Pons (tissue), 1 donor: ENCODE results near the gene CAMSAP1.

ENCODE experiments used
- DNase-seq: peaks from one replicate; pipeline ENCODE4 v3.0.0-alpha.2; 2016; ENCODE audit warnings: low spot score

Gene CAMSAP1

DNA sequence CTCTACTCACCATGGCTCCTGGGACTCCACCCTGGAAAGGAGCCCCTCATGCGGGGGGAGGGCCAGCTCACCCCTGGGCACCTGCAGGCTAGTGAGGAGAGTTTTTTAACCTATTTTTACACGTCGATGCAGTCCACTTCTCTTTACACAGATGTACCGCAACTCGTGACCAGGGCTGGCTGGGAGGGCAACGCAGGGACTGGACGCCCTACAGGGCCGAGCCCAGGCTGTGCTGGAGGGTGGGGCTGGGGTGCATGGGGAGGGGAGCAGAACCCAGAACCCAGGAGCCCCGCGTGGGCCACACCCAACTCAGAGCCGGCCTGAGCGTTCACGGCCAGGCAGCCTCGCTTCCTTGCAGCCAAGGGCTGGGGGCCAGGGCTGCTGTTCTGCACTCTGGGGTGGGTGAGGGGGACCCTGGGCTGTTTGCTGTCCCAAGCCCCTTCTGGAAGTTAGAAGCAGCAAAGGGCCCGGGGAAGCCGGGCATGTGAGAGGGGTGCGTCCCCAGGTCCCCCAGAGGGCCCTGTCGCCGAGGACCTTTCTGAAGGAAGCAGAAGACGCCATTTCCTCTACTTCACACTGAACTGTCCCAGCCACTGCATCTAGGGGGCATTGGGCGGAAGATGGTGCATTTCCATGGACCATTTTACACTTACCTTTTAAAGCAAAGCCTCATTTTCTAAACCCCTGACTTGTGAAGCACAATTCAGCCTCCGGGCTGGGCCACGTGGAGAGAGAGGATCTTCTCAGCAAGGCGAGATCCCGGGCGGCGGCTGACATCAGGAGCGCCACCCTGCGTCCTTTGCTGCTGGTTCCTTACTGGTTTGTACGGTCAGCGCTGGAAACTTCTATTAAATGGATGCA lies 114.8 kb downstream of the CAMSAP1 start:
- DNase-seq = no peak

DNA sequence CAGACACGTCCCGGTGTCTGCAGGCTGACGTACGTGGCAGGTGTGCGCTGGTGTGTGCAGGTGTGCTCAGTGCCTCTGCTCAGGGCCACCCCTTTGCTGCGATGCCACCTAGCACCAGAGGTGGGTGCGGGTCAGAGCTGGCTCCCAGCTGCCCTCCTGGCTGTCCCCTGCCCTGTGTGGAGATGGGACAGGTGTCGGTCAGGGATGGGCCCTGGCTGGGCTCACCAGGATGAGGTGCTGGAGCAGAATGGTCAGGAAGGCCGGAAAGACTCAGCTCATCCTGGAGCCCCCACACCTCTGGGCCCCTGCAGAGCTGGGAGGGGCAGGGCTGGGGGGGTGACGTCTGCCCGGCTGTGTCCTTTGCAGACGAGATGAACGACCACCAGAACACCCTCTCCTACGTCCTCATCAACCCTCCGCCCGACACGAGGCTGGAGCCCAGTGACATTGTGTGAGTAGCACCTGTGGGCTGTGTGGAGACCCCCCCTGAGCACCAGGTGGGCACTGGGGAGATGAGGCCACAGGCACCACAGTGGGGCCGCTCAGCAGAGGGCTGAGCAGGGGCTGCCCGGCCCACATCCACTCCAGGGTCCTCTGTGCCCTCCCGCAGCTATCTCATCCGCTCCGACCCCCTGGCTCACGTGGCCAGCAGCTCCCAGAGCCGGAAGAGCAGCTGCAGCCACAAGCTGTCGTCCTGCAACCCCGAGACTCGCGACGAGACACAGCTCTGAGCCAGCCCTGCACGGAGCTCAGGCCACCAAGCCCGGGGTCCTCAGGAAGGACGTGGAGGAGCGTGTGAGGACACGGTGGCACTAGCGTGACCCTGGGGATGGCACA lies 115.7 kb downstream of the CAMSAP1 start:
- no peak for DNase-seq

DNA sequence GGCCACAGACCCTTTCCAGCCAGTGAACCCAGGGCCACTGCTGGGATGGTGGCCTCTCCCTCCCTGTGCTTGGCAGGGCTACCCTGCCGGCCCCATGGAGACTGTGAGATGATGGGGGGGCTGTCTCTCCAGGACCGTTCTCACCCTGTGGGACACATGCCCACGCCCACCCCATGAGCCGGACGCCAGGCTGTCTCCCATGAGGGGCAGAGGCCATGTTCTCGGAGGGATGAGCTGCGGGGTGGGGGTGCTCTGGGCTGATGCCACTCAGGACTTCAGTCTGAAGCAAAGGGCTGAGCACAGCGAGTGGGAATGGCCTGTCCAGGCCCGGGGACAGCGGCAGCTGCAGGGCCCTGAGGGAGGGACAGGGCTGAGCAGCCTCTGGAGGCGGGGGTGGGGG lies 116.5 kb downstream of the CAMSAP1 start:
- DNase-seq = no peak

DNA sequence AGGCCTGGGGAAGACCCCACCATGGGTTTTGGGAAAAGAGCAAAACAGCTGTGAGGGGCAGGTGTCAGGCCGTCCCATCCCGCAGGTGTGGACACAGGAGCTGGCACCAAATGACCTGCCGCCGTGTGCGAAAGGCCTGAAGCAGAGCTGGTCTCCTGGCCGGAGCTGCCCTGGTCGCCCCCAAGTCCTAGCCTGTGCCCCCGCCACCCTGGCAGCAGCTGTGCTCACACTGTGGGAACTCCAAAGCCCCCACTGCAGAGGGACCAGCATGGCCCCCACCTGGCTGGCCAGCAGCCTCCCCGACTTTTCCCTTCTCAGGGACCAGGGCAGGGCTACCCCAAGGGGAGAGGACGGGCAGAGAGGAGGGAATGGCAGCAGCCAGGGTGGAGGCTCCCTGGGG lies 117.0 kb downstream of the CAMSAP1 start:
- DNase-seq = no peak

DNA sequence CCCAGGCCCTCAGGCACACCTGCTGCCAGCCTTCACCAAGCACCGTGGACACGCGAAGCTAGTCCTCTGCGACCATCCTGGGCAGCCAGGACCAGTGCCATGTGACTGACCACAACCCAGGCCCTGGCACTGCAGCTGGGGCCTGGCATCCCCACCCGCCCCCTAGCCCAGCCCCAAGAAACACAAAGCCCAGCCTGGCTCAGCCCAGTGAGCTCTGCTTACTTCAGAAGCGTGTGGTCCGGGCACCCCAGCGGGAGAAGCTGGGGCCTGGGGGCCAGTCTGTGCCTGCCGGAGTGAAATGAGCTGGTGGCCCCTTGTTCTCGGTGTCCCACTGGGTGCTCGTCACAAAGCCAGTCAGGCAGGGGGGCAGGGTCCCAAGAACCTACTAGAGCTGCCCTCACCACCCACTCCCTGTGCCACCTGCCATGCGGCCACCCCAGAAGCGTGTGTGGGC lies 117.5 kb downstream of the CAMSAP1 start:
- DNase-seq = no peak

DNA sequence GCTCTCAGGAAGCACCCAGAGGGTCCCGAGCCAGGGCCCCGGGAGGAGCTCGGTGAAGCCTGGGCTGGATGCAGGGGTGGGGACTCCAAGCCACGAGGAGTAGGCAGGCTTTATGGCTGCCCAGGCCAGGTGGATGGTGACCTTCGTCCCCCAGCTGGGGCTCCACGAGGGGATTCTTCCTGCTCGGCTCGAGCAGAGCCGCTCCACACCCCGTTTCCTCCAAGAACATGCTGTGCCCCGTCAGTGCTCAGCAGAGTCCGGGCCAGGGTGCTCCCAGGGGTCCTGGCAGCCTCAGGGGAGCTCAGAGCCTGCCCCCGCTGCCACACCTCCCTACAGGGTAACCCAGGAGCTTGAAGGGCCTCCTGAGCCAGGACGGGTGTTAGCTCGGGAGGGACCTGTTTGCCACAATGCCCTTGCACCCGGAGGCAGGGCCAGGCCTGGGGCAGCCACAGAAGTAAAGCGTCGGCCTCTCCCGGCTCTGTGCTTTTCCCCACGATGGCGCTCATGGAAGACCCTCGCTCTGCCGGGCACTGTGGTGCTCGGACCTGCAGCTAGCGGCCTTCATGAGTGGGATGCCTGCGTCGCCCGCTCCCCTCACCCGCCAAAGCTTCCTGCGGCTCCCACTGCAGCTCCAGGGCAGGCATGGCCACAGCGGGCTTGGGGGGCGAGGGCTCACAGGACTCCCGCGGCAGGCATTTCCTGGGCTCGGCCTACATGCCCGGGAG lies 118.6 kb downstream of the CAMSAP1 start:
- no peak for DNase-seq

DNA sequence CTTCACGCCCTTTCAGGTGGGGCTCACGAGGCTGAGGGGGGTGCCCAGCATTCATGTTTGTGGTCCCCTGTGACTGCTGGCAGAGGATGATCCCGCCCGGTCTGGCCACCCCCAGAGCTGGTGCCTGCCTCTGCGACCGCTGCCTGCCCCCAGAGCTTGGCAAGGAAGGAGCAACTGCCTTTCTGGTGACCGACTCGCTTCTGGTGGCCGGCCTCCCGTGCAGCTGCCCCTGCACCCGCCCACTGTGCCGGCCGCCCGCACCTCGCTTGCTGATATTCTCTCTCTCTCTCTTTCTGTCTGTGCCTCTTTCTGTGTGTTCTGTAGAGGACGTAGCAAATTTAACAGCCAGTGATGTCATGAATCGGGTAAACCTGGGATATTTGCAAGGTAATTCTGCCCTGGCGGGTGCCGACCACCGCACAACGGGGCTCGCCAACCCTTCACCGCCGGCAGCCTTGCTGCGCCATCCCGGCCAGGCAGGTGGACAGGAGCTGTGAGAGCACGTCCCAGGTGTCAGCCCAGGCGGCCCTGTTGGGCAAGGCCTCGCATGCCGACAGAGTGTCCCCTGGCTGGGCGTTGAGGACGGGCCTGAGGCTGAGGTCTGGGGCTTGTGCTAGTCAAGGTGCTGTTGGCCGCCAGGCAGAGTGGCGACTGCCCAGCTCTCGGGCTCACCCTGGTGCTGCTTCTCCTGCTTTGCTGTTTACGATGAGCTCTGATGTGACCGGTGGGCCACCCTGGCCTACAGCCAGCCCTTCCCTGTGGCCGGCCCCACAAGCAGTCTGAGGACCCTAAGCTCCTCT lies 119.4 kb downstream of the CAMSAP1 start:
- DNase-seq = no peak

DNA sequence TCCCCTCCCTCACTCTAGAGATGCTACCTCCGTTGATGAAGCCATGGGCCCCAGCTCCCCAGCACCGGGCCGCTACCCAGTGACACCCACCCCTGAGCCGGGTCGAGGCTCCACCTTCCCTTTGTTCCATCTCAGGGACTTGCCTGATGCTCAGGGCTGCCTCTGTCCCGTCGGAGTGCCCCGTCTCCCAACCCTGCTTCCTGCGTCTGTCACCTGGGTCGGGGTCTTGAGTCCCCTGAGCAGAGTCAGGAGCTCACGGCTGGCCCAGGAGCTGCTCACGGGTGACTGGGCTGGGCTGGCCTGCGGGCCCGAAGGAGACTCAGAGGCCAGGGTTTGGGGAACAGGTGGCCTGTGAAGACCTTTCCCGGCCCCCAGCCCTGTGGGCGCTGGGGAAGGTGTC lies 120.0 kb downstream of the CAMSAP1 start:
- DNase-seq = no peak

DNA sequence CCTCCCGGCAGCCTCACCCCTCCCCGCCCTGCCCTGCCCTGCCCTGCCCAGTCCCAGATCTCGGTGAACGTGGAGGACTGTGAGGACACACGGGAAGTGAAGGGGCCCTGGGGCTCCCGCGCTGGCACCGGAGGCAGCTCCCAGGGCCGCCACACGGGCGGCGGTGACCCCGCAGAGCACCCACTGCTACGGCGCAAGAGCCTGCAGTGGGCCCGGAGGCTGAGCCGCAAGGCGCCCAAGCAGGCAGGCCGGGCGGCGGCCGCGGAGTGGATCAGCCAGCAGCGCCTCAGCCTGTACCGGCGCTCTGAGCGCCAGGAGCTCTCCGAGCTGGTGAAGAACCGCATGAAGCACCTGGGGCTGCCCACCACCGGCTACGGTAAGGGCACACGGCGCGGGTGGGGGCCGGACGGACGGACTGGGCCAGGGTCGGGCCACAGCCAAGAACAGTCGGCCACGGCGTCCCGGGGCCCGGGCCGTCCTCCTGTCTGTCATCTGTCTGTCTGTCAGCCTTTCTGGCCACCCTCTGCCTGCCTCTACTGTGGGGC lies 121.1 kb downstream of the CAMSAP1 start:
- DNase-seq = no peak

DNA sequence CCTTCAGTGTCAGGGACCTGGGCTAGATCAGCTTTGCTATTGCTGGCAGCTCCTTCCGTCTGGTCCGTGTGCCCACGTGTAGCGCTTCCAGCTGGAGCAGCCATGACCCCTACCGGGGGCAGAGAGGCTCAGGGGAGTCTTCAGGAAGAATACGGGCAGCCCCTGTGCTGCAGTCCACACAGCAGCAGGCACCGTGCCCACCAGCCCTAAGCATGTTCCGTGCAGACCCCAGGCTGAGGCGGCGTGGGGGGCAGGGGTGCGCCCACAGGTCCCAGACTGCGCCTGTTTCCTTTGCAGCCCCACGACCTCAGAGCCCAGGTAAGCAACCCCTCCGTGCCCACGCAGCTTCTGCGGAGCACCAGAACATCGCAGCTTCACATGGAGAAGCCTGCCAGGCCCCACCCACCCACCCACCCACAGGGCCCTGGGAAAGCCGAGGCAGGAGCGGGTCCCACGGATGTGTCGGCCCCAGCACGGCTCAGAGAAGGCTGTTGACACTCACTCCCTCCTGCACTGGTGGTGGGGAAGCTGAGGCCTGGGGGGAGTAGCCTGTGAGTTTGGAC lies 122.3 kb downstream of the CAMSAP1 start:
- no peak for DNase-seq

DNA sequence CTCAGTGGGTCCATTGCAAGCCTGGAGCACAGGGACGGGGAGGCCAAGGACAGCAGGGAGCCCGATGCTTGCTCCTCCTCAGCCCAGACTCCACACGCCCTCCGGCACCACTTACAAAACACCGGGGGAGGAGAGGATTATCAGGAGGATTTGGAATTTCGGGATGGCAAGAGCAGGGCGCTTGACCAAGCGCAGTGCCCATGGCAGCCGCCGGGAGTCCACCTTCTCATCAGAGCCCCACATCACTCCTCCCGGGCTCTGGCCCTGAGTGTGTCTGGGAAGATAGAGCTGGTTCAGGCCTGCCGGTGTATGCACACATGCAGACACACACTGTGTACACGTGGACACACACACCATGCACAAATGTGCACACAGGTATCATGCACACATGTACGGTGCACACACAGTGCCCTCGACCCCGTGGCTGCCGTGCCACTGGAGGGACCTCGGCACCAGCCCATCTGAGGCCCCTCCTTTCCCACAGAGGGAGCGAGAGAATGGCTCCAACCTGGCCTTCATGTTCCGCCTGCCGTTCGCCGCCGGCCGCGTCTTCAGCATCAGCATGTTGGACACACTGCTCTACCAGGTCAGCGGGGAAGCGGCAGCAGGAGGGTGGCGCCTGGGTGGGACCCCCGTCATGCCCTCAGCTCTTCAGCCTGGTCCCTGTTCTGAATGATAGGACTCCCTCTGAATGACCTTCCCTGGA lies 123.7 kb downstream of the CAMSAP1 start:
- no peak for DNase-seq

DNA sequence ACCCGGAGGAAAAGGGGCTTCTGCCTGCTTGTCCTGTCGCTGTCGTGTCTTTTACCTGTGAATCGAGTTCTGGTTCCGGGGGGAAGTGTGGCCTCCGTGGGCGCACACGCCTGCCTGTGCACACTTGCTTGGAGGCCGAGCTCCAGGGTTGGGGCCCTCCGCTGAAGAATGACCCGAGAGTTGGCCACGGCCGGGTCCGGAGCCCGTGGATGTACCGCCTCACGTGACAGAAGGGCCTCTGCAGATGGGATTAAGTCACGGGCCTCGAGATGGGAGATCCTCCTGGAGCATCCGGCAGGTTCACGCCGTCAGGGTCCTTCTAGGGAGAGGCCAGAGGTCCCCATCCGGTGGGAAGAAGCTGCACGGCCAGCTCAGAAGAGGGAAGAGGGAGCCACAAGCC lies 124.4 kb downstream of the CAMSAP1 start:
- no peak for DNase-seq

DNA sequence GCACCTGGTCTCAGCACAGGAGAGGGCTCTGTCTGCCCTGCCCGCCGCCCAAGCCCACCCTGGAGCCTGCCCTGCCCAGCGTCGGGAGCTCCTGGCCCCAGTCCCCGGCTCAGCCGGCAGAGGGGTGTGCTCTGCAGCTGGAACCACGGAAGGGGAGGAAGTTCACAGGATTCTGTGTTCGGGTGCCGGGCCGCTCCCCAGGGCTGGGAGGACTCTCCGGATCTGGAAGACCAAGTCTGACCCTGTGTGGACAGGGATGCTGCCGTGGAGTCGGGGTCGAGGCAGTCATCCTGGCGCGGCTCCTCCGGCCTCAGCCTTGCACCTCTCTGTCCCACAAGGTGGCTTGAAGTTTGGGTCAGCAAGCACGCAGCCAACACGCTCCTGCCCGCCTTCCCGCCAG lies 126.7 kb downstream of the CAMSAP1 start:
- DNase-seq = no peak

DNA sequence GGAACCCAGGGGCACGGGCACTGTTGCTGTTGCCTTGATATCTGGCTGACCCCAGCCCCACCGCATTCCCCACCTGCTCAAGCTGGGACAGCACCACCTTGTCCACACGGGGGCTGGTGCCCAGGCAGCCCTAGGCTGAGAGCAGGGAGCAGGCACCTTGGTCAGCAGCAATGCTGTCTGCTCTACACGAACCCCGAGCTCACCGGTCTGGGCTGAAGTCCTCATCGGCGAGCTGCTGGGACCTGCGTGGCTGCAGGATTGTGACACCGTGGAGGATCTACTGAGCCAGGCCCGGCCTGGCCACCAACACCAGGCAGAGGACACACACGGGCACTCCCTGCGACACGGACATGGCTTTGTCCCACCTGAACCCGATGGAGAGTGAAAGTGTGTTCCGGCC lies 127.3 kb downstream of the CAMSAP1 start:
- DNase-seq = no peak

DNA sequence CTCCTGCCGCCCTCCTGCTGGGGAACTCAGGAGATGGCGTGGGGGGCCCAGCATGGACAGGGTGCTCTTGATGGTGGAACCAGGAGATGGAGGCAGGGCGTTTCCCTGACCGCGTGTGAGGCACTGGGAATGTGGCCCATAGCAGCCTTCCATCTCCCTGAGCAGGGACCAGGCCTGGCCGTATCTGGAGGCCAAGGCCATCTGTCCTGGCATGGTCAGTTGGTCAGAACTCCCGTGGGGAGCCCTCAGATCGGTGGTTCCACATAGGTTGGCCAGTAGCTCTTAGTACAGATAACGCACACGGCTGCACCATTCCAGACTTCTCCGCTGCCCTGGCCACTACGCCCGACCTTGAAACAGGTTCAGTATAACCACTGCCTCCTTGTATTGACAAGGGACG lies 127.8 kb downstream of the CAMSAP1 start:
- no peak for DNase-seq

DNA sequence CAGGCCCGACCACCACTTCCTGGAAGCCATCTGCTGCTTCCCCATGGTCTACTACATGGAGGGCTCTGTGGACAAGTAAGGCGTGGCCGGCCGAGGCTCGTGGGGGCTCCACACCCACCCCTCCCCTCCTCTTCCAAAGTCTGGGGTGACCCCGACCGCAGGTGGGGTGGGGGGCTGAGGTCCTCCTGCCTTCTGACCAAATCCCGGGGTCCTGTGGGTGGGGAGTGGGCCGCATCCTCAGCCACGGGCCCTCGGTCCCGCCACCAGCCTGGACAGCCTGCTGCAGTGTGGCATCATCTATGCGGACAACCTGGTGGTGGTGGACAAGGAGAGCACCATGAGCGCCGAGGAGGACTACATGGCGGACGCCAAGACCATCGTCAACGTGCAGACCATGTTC lies 128.9 kb downstream of the CAMSAP1 start:
- DNase-seq = no peak

DNA sequence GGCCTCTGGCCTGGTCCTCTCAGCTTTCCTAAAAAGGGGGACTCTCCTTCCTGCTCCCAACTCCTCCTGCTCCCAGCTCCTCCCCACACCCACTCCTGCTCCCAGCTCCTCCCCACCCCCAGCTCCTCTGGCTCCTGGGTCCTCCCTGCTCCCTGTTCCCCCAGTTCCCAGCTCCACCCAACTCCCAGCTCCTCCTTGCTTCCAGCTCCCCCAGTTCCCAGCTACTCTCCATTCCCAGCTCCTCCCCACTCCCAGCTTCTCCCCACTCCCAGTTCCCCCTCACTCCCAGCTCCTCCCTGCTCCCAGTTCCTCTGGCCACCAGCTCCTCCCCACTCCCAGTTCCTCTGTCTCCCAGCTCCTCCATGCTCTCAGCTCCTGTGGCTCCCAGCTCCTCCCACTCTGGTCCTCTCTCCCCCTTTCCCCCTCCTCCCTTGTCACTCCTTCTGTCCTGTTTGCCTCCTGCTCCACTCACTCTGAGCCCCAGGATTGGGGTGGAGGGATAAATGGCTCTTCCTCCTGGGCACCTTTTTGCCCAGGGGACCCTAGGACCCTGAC lies 129.6 kb downstream of the CAMSAP1 start:
- no peak for DNase-seq

DNA sequence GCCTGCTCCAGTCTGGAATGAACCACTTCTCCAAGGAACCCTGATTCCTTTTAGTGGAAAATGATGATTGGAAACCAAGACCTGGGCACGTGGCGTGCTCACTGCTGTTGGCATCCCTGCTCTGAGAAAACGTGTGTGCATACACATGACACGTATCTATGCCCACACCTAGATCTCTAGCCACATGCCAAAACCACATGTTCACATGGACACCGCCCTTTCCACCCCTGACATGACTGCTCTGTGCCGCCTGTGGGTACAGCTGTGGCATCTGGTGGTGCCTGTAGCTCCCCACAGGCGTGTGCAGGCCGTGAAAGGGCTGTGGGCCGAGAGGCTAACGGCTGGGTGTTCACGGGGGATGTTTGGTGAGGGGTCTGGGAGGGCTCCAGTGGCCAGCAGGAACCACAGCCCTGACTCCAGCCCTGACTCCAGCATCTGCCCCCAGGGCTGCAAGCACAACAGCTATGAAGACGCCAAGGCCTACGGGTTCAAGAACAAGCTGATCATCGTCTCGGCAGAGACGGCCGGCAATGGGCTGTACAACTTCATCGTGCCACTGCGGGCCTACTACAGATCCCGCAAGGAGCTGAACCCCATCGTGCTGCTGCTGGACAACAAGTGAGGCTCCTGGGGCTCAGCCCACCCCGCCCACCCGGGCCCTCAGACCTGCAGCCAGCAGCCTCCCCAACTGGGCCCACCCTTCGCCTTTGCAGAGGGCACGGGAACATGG lies 130.3 kb downstream of the CAMSAP1 start:
- no peak for DNase-seq

DNA sequence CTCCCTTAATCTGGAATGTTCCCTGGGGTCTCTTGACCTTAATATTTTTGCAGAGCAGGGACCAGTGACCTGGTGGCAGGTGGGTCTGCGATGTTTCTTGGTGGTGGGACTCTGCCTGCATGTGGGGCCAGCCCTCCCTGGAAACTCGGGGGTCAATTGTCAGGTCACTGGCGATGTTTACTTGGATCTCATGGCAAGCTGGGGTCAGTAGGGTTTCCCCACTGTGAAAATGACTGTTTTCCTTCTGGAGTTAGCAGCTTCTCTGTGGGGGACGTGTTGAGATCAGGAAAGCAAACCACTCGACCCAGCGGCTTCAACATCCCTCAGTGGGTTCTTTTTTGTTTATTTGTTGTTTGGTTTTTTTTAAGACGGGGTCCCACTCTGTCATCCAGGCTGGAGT lies 131.4 kb downstream of the CAMSAP1 start:
- DNase-seq = no peak
